ENCODE measurements around the gene RCAN1. TPM values are rescaled to one million over a fixed set of nuclear protein-coding genes. Genes with fewer than 3 reads are reported as not detected.
"Not testable (repeated sequence)": the region's sequence is repeated elsewhere in the genome, so short reads cannot be mapped to it uniquely, and the experiment has no call there.

RCAN1 gene
- total RNA-seq, 1 donor from 2014 or later, result 9.1 TPM

DNA sequence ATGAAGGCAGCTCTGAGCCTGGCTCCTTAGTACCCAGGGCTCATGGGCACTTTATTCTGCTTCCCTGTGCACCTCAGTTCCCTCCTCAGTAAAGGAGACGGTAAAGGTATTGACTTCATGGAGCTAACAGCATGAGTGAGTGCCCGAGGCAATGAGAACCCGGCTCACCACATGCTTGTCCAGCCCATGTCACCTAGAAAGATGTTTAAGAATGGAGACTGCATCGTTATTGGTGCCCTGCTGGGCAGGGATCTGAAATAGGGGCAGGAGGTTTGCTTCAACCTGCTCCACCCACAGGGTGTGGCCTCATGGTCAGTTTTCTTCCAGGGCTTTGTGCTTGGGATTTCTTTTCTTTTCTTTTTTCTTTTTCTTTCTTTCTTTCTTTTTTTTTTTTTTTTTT, 95.9 kb downstream of the RCAN1 start:
- intact Hi-C loops (cut with micrococcal nuclease), result no loop called here

DNA sequence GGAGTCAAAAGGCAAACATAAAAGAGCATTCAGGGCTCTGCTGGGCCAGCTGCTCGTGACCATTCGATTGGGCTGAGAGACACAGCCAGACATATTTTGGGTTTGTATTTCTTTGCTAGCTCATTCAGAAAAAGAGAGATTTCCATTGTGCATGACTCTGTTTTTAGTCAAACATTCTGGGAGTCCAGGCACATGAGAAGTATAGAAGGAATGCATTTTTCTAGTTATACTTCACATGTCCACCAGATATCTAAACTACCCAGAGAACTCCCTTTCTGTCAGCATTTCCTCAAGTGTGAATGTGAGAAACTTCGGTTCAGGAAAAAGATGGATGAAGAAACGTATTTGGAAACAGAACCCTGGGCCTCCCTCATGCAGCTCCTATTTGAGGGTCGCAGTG, 96.6 kb downstream of the RCAN1 start:
- intact Hi-C loops (cut with micrococcal nuclease), result no loop called here

- intact Hi-C loops (cut with micrococcal nuclease), result no loop called here
Measured at GRCh38 chr21:34517491-34518245, 97.2 kb downstream of the RCAN1 start.

GRCh38 chr21:34517039-34517438, 97.9 kb downstream of the RCAN1 start:
- intact Hi-C loops (cut with micrococcal nuclease), result no loop called here

GRCh38 chr21:34514576-34515115, 100.3 kb downstream of the RCAN1 start:
- intact Hi-C loops (cut with micrococcal nuclease), result no loop called here

DNA sequence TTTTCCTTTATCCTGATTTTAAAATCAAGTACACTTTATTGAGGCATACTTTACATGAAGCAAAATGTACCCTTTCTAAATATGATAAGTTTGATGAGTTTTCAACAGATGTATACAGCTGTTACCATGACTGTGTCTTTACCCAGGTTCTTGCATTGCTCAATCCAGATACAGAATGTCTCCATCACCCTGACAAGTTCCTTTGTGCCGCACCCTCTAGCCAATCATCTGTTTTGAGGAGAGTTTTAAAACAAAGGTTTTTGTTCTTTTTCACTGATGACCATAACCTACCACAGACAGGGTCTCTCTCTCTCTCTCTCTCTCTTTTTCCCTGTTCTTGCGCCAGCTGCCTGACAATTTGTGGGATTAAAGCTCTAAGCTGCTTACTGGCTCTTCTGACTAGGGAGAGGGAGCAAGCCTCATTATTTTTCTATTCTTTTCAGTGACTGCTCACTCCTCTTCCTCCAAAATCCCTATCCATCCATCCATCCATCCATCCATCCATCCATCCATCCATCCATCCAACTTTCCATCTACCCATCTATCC, 101.7 kb downstream of the RCAN1 start:
- intact Hi-C loops (cut with micrococcal nuclease), result no loop called here

- intact Hi-C loops (cut with micrococcal nuclease), result no loop called here
Measured at GRCh38 chr21:34511787-34512455, 103.0 kb downstream of the RCAN1 start, which contains the start of gene KCNE1. TSS of gene KCNE1 (minus strand) at chr21:34512210. CDS start at chr21:34449634, 62,576 bp downstream.

GRCh38 chr21:34511181-34511580, 103.7 kb downstream of the RCAN1 start:
- intact Hi-C loops (cut with micrococcal nuclease), result no loop called here

GRCh38 chr21:34510148-34511142, 104.5 kb downstream of the RCAN1 start:
- intact Hi-C loops (cut with micrococcal nuclease), result no loop called here

DNA sequence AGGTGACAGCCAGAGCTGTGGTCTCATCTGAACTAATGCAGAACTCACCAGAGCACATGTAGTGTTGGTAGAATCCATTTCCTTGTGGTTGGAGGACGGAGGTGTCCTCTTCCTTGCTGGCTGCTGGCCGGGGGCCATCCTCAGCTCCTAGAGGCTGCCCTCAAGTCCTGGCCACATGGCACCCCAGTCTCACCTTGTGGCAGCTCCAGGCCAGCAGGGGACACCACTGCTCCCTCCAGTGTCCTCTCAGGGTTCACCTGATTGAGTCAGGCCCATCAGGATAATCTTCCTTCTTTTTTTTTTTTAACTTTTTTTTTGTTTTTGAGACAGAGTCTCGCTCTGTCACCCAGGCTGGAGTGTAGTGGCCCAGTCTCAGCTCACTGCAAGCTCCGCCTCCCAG, 105.8 kb downstream of the RCAN1 start:
- intact Hi-C loops (cut with micrococcal nuclease), result no loop called here

GRCh38 chr21:34504595-34504994, 110.3 kb downstream of the RCAN1 start:
- intact Hi-C loops (cut with micrococcal nuclease), result no loop called here

- intact Hi-C loops (cut with micrococcal nuclease), result no loop called here
Measured at GRCh38 chr21:34502480-34503106, 112.3 kb downstream of the RCAN1 start.

GRCh38 chr21:34501716-34502115, 113.2 kb downstream of the RCAN1 start:
- intact Hi-C loops (cut with micrococcal nuclease), result no loop called here

GRCh38 chr21:34500191-34500590, 114.7 kb downstream of the RCAN1 start:
- intact Hi-C loops (cut with micrococcal nuclease), result no loop called here

- intact Hi-C loops (cut with micrococcal nuclease), result no loop called here
Measured at GRCh38 chr21:34499116-34499515, 115.8 kb downstream of the RCAN1 start.

DNA sequence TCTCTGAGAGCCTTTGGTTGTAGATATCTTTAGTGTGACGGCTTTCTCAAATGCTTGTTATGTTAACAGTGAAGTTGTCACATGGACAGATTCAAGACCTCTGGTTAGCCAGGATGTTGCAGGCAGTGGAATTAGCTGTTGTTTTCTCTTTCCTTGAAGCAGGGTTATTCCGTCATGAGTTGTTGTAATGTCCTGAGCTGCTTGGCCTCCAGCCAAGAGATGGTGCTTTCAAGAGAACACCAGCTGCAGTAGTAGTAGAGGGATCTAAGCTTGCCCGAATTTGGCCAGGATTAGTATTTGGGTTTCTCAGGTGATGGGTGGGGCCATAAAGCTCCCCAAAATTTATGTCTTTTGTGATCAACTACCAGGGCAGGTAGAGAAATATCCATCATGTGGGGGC, 116.3 kb downstream of the RCAN1 start:
- intact Hi-C loops (cut with micrococcal nuclease), result no loop called here

DNA sequence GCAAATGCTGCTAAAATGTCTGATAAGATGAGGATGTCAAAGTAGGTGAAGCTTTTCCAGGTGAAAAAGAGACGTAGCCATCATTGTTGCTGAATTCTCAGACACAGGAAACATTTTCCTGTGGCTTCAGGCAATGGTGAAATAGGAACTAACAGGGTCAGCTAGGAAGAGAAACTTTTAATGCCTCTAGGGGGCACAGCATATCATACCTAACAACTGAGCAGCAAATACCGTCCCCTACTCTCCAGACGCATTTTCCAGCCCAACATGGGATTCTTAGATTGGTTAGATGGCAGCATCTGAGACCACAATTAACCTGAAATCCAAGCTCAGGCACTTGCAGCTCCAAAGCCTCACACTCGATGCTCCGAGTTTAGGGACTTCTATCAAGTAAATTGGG, 131.1 kb downstream of the RCAN1 start:
- intact Hi-C loops (cut with micrococcal nuclease), result not testable (repeated sequence)

DNA sequence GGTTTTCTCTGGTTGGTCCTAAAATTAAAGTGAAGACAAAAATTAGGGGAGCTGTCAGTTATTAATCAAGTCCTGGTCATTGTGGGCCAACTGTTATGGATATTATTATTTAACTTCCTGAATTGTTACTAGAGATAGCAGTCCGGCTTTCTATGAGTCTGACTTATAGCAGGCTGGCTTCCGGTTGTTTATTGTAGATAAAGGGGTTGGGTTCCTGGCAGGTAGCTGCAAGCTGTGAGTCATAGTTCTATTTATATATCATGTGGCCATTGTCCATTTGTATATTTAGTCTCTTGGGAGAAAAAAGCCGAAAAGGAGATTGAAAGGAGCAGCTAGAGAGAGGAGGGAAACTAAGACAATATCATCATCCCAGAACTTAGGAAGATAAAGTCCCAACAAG, 131.5 kb downstream of the RCAN1 start:
- intact Hi-C loops (cut with micrococcal nuclease), result not testable (repeated sequence)

GRCh38 chr21:34467333-34467732, 147.6 kb downstream of the RCAN1 start:
- intact Hi-C loops (cut with micrococcal nuclease), result not testable (repeated sequence)
